ENCODE measurements around the gene C22orf15. TPM values are rescaled to one million over a fixed set of nuclear protein-coding genes. Genes with fewer than 3 reads are reported as not detected.

C22orf15 gene
- polyA plus RNA-seq, 4 donors = 0.07 to 0.16 TPM; not detected in 2

DNA sequence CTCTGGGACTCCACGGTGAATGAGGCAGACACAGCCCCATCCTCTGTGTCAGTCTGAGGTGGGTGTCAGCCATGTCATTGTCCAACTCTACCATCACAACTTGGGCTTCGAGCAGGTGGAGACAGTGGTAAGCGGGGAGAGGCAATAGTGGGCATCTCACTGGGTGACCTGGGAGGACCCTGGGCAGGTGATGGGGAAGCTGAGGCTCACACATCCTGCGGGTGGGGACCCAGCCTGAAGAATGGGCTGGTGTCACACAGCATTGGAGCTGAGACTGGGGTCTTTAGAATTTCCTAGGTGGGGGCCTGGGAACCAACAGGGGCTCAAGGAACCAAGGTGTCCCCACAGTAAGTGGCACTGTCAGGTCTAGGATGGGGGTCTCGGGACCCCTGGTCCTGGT, 16.9 kb downstream of the C22orf15 start:
- peaks cover 0 to 23% (median 0%) of the 10 kb centered on the region in 3 donors for H3K36me3 ChIP-seq (ENCODE audit: control insufficient read depth in 3 of 3, insufficient read depth in 2 of 3, low read depth in 1 of 3, low read length in 3 of 3)
- H3K27ac ChIP-seq (ENCODE audit: low read depth in 1 of 3, low read length in 2 of 3) = no peak overlapping the region
- peaks cover 0 to 63% (median 2%) of the 10 kb centered on the region in 3 donors for H3K4me1 ChIP-seq (ENCODE audit: control insufficient read depth in 3 of 3, insufficient read depth in 2 of 3, low read depth in 1 of 3, low read length in 2 of 3)
- peaks cover 0 to under 1% (median 0%) of the 10 kb centered on the region in 3 donors for H3K27me3 ChIP-seq (ENCODE audit: control insufficient read depth in 3 of 3, insufficient read depth in 3 of 3, low read length in 3 of 3)
- FAIRE-seq (no peak), DNase-seq (no peak)
- no peak overlapping the region for H3K4me3 ChIP-seq (ENCODE audit: low read depth in 1 of 3, low read length in 3 of 3)
- 88 to 90% (median 88%) methylated on average over 5 of the region's 5 CpGs for WGBS, 3 donors
- no peaks in the 10 kb centered on the region for H3K9me3 ChIP-seq (ENCODE audit: control insufficient read depth in 2 of 2, insufficient read depth in 1 of 2, low read depth in 1 of 2, low read length in 1 of 2)

DNA sequence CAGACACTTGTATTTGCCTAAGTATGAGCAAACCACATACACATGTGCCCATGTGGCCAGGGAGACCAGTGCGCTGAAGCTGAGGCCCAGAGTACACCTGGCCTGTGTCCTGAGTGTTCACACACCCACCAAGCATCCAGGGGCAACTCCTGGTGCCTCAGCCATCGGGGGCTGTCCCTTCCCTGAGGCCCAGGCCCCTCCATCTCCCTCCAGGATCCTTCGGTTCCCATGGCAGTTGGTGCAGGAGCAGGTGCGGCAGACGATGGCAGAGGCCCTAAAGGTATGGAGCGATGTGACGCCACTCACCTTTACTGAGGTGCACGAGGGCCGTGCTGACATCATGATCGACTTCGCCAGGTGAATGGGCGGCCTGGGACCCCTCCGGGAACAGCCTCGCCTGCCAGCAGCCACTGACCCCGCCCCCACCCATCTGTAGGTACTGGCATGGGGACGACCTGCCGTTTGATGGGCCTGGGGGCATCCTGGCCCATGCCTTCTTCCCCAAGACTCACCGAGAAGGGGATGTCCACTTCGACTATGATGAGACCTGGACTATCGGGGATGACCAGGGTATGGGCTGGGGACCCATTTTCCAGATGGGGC, 17.5 kb downstream of the C22orf15 start:
- no peaks in the 10 kb centered on the region for H3K27me3 ChIP-seq (ENCODE audit: control insufficient read depth in 3 of 3, insufficient read depth in 3 of 3, low read length in 3 of 3)
- H3K4me3 ChIP-seq (ENCODE audit: low read depth in 1 of 3, low read length in 3 of 3) = no peak overlapping the region
- no peaks in the 10 kb centered on the region for H3K9me3 ChIP-seq (ENCODE audit: control insufficient read depth in 2 of 2, insufficient read depth in 1 of 2, low read depth in 1 of 2, low read length in 1 of 2)
- DNase-seq (no peak), FAIRE-seq (no peak)
- no peak overlapping the region for H3K27ac ChIP-seq (ENCODE audit: low read depth in 1 of 3, low read length in 2 of 3)
- 84 to 93% (median 90%) methylated on average over 20 of the region's 20 CpGs for WGBS, 3 donors
- H3K36me3 ChIP-seq (ENCODE audit: control insufficient read depth in 3 of 3, insufficient read depth in 2 of 3, low read depth in 1 of 3, low read length in 3 of 3) = peaks cover 0 to 23% (median 0%) of the 10 kb centered on the region in 3 donors
- H3K4me1 ChIP-seq (ENCODE audit: control insufficient read depth in 3 of 3, insufficient read depth in 2 of 3, low read depth in 1 of 3, low read length in 2 of 3) = peaks cover 0 to 58% (median 2%) of the 10 kb centered on the region in 3 donors

DNA sequence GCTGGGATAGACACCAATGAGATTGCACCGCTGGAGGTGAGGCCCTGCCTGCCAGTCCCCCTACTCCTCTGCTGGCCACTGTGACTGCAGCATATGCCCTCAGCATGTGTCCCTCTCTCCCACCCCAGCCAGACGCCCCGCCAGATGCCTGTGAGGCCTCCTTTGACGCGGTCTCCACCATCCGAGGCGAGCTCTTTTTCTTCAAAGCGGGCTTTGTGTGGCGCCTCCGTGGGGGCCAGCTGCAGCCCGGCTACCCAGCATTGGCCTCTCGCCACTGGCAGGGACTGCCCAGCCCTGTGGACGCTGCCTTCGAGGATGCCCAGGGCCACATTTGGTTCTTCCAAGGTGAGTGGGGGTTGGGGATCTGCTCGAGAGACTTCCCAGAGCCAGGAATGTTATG, 18.3 kb downstream of the C22orf15 start:
- Histone ChIP-seq H3K27ac (ENCODE audit: low read depth in 1 of 3, low read length in 2 of 3) (peak overlapping the region in 1 of 3 donors; percentile 62), H3K27me3 (ENCODE audit: control insufficient read depth in 3 of 3, insufficient read depth in 3 of 3, low read length in 3 of 3) (no peaks in the 10 kb centered on the region)
- no peak for FAIRE-seq

DNA sequence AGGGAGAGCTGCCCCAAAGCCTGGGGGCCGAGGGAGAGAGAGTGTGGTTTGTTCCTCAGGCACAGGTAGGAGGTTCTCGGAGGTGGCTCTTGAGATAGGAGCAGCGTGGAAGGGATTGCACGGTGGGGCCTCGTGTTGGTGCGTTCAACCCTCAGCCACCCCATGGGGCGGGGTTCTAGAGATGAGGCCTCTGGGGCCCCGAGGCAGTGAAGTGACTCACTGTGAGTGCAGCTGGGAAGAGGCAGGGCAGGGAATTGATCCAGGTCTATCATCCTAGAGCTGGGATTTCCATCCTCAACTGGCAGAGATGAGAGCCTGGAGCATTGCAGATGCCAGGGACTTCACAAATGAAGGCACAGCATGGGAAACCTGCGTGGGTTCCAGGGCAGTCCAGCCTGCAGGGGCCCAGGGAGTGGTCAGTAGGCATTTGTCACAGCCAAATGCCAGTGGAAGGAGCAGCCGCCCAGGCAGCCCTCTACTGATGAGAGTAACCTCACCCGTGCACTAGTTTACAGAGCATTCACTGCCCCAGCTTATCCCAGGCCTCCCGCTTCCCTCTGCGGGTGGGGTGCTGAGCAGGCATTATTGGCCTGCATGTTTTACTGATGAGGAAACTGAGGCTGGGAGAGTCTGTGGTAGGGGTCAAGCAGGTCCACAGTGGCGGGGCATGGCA, 18.9 kb downstream of the C22orf15 start:
- H3K4me1 ChIP-seq (ENCODE audit: control insufficient read depth in 3 of 3, insufficient read depth in 2 of 3, low read depth in 1 of 3, low read length in 2 of 3) = peaks cover 0 to 64% (median 2%) of the 10 kb centered on the region in 3 donors
- no peaks in the 10 kb centered on the region for H3K27me3 ChIP-seq (ENCODE audit: control insufficient read depth in 3 of 3, insufficient read depth in 3 of 3, low read length in 3 of 3)
- peaks cover 0 to 23% (median 0%) of the 10 kb centered on the region in 3 donors for H3K36me3 ChIP-seq (ENCODE audit: control insufficient read depth in 3 of 3, insufficient read depth in 2 of 3, low read depth in 1 of 3, low read length in 3 of 3)
- no peaks in the 10 kb centered on the region for H3K9me3 ChIP-seq (ENCODE audit: control insufficient read depth in 2 of 2, insufficient read depth in 1 of 2, low read depth in 1 of 2, low read length in 1 of 2)
- WGBS, 3 donors = 73 to 79% (median 75%) methylated on average over 14 of the region's 14 CpGs
- FAIRE-seq (no peak), DNase-seq (peak in 1 of 2 donors; percentile 79)
- no peak overlapping the region for H3K4me3 ChIP-seq (ENCODE audit: low read depth in 1 of 3, low read length in 3 of 3)
- H3K27ac ChIP-seq (ENCODE audit: low read depth in 1 of 3, low read length in 2 of 3) = peak overlapping the region in 1 of 3 donors; percentile 62

More for the DNA sequence above, 18.3 kb downstream of the C22orf15 start:
- DNase-seq = no peak
- Histone ChIP-seq H3K4me1 (ENCODE audit: control insufficient read depth in 3 of 3, insufficient read depth in 2 of 3, low read depth in 1 of 3, low read length in 2 of 3) (peaks cover 0 to 58% (median 2%) of the 10 kb centered on the region in 3 donors), H3K36me3 (ENCODE audit: control insufficient read depth in 3 of 3, insufficient read depth in 2 of 3, low read depth in 1 of 3, low read length in 3 of 3) (peaks cover 0 to 23% (median 0%) of the 10 kb centered on the region in 3 donors), H3K4me3 (ENCODE audit: low read depth in 1 of 3, low read length in 3 of 3) (no peak overlapping the region), H3K9me3 (ENCODE audit: control insufficient read depth in 2 of 2, insufficient read depth in 1 of 2, low read depth in 1 of 2, low read length in 1 of 2) (no peaks in the 10 kb centered on the region)
- 86 to 94% (median 91%) methylated on average over 15 of the region's 15 CpGs for WGBS, 3 donors

DNA sequence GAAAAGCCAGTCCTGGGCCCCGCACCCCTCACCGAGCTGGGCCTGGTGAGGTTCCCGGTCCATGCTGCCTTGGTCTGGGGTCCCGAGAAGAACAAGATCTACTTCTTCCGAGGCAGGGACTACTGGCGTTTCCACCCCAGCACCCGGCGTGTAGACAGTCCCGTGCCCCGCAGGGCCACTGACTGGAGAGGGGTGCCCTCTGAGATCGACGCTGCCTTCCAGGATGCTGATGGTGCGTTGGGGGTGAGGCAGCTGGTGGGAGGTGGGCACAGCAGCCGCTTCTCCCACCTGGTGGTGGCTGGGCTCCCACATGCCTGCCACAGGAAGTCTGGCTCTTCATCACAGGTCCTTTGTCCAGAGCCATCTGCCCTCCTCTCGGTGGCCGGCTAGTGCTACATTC, 19.5 kb downstream of the C22orf15 start:
- FAIRE-seq = no peak
- peaks cover 0 to 64% (median 2%) of the 10 kb centered on the region in 3 donors for H3K4me1 ChIP-seq (ENCODE audit: control insufficient read depth in 3 of 3, insufficient read depth in 2 of 3, low read depth in 1 of 3, low read length in 2 of 3)
- peak overlapping the region in 1 of 3 donors; percentile 52 for H3K27ac ChIP-seq (ENCODE audit: low read depth in 1 of 3, low read length in 2 of 3)

DNA sequence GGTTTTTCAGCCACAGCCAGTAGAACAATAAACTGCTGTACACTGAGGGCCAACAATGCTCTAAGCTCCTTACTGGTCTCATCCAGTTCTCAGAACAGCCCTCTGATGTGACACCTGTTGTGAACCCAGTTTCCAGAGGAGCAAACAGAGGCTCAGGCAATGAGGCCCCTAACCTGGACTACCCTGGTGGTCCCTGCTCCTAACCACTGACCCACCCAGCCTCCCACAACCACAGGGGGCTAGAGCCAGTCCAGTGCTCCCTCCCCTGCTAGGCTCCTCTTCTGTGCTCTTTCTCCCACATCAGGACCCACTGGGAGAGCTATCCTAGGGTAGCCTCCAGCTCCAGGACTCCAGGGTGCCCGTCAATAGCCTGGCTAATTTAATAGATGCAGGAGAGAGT, 19.9 kb downstream of the C22orf15 start:
- H3K27ac ChIP-seq (ENCODE audit: low read depth in 1 of 3, low read length in 2 of 3) = peak overlapping the region in 1 of 3 donors; percentile 52
- no peak overlapping the region for H3K4me3 ChIP-seq (ENCODE audit: low read depth in 1 of 3, low read length in 3 of 3)
- WGBS, 3 donors = 81 to 100% (median 93%) methylated on average over 1 of the region's 1 CpG
- no peak for FAIRE-seq
- DNase-seq = no peak
- peaks cover 0 to 23% (median 0%) of the 10 kb centered on the region in 3 donors for H3K36me3 ChIP-seq (ENCODE audit: control insufficient read depth in 3 of 3, insufficient read depth in 2 of 3, low read depth in 1 of 3, low read length in 3 of 3)
- no peaks in the 10 kb centered on the region for H3K27me3 ChIP-seq (ENCODE audit: control insufficient read depth in 3 of 3, insufficient read depth in 3 of 3, low read length in 3 of 3)
- H3K4me1 ChIP-seq (ENCODE audit: control insufficient read depth in 3 of 3, insufficient read depth in 2 of 3, low read depth in 1 of 3, low read length in 2 of 3) = peaks cover 0 to 62% (median 2%) of the 10 kb centered on the region in 3 donors
- H3K9me3 ChIP-seq (ENCODE audit: control insufficient read depth in 2 of 2, insufficient read depth in 1 of 2, low read depth in 1 of 2, low read length in 1 of 2) = no peaks in the 10 kb centered on the region

More for the DNA sequence above, 19.5 kb downstream of the C22orf15 start:
- H3K27me3 ChIP-seq (ENCODE audit: control insufficient read depth in 3 of 3, insufficient read depth in 3 of 3, low read length in 3 of 3) = no peaks in the 10 kb centered on the region
- no peak for DNase-seq
- peaks cover 0 to 23% (median 0%) of the 10 kb centered on the region in 3 donors for H3K36me3 ChIP-seq (ENCODE audit: control insufficient read depth in 3 of 3, insufficient read depth in 2 of 3, low read depth in 1 of 3, low read length in 3 of 3)
- no peaks in the 10 kb centered on the region for H3K9me3 ChIP-seq (ENCODE audit: control insufficient read depth in 2 of 2, insufficient read depth in 1 of 2, low read depth in 1 of 2, low read length in 1 of 2)
- WGBS, 3 donors = 94 to 96% (median 94%) methylated on average over 14 to 16 of the region's 16 CpGs
- no peak overlapping the region for H3K4me3 ChIP-seq (ENCODE audit: low read depth in 1 of 3, low read length in 3 of 3)

DNA sequence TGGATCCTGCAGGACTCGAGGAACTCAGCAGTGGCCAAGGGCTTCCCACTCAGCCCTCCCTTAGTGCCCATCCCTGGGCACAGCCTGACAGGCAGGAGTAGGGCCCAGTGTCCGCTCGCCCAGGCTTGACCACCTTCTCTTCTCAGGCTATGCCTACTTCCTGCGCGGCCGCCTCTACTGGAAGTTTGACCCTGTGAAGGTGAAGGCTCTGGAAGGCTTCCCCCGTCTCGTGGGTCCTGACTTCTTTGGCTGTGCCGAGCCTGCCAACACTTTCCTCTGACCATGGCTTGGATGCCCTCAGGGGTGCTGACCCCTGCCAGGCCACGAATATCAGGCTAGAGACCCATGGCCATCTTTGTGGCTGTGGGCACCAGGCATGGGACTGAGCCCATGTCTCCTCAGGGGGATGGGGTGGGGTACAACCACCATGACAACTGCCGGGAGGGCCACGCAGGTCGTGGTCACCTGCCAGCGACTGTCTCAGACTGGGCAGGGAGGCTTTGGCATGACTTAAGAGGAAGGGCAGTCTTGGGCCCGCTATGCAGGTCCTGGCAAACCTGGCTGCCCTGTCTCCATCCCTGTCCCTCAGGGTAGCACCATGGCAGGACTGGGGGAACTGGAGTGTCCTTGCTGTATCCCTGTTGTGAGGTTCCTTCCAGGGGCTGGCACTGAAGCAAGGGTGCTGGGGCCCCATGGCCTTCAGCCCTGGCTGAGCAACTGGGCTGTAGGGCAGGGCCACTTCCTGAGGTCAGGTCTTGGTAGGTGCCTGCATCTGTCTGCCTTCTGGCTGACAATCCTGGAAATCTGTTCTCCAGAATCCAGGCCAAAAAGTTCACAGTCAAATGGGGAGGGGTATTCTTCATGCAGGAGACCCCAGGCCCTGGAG, 20.7 kb downstream of the C22orf15 start:
- Histone ChIP-seq H3K4me3 (ENCODE audit: low read depth in 1 of 3, low read length in 3 of 3) (no peak overlapping the region), H3K27ac (ENCODE audit: low read depth in 1 of 3, low read length in 2 of 3) (peak overlapping the region in 1 of 3 donors; percentile 61), H3K36me3 (ENCODE audit: control insufficient read depth in 3 of 3, insufficient read depth in 2 of 3, low read depth in 1 of 3, low read length in 3 of 3) (peaks cover 0 to 20% (median 0%) of the 10 kb centered on the region in 3 donors), H3K4me1 (ENCODE audit: control insufficient read depth in 3 of 3, insufficient read depth in 2 of 3, low read depth in 1 of 3, low read length in 2 of 3) (peaks cover 3 to 59% (median 3%) of the 10 kb centered on the region in 3 donors), H3K9me3 (ENCODE audit: control insufficient read depth in 2 of 2, insufficient read depth in 1 of 2, low read depth in 1 of 2, low read length in 1 of 2) (no peaks in the 10 kb centered on the region), H3K27me3 (ENCODE audit: control insufficient read depth in 3 of 3, insufficient read depth in 3 of 3, low read length in 3 of 3) (no peaks in the 10 kb centered on the region)
- DNase-seq (no peak), FAIRE-seq (no peak)
- 79 to 85% (median 79%) methylated on average over 14 to 15 of the region's 15 CpGs for WGBS, 3 donors

DNA sequence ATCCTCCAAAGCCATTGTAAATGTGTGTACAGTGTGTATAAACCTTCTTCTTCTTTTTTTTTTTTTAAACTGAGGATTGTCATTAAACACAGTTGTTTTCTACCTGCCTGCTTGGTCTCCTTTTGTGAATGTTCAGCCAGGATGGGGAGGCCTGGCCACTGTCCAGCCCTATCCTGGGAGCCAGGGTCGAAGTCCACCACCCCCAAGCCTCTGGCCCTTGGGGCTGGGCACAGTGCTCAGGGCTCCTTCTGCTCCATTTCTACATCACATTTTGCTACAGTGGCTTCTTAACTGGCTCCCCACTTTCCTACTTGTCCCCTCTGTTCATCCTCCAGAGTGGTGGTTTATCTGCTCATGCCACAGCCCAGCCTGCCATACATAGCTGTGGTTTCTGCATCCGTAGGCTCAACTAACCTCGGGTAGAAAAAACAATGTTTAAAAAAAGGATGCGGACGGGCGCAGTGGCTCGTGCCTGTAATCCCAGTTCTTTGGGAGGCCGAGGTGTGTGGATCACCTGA, 21.5 kb downstream of the C22orf15 start:
- H3K9me3 ChIP-seq (ENCODE audit: control insufficient read depth in 2 of 2, insufficient read depth in 1 of 2, low read depth in 1 of 2, low read length in 1 of 2) = no peaks in the 10 kb centered on the region
- H3K36me3 ChIP-seq (ENCODE audit: control insufficient read depth in 3 of 3, insufficient read depth in 2 of 3, low read depth in 1 of 3, low read length in 3 of 3) = peaks cover 0 to 20% (median 0%) of the 10 kb centered on the region in 3 donors
- no peak overlapping the region for H3K4me3 ChIP-seq (ENCODE audit: low read depth in 1 of 3, low read length in 3 of 3)
- H3K27me3 ChIP-seq (ENCODE audit: control insufficient read depth in 3 of 3, insufficient read depth in 3 of 3, low read length in 3 of 3) = no peaks in the 10 kb centered on the region
- H3K4me1 ChIP-seq (ENCODE audit: control insufficient read depth in 3 of 3, insufficient read depth in 2 of 3, low read depth in 1 of 3, low read length in 2 of 3) = peaks cover 3 to 55% (median 6%) of the 10 kb centered on the region in 3 donors
- FAIRE-seq (no peak), DNase-seq (peak; percentile 46 to 51)
- 46 to 62% (median 52%) methylated on average over 8 of the region's 8 CpGs for WGBS, 3 donors
- peak overlapping the region in 1 of 3 donors; percentile 61 for H3K27ac ChIP-seq (ENCODE audit: low read depth in 1 of 3, low read length in 2 of 3)

Measured in small intestine (tissue), 7 donors.